WERI-Rb-1 (cell line): ENCODE data around the gene PLAGL1.

Experiments used
- DNase-seq: peaks from one replicate; pipeline ENCODE4 v3.0.0-alpha.2; 2020
- H3K27ac ChIP-seq: fragments of 250-450 bp; sonication (Bioruptor Pico); 2 replicates; pipeline ENCODE4 v1.5.1; 2020; ENCODE audit warnings: mild to moderate bottlenecking, moderate library complexity
- H3K27me3 ChIP-seq: fragments of 250-450 bp; sonication (Bioruptor Pico); 2 replicates; pipeline ENCODE4 v1.5.1; 2021; ENCODE audit warnings: mild to moderate bottlenecking, low read depth, moderate library complexity; ENCODE audit not compliant: insufficient read depth, severe bottlenecking
- H3K36me3 ChIP-seq: fragments of 250-450 bp; sonication (Bioruptor Pico); 2 replicates; pipeline ENCODE4 v1.5.1; 2020; ENCODE audit warnings: mild to moderate bottlenecking, moderate library complexity
- H3K4me3 ChIP-seq: 2 replicates; pipeline ENCODE4 v1.5.1; 2011; ENCODE audit warnings: low read depth, mild to moderate bottlenecking, control low read depth, low read length
- H3K9me3 ChIP-seq: fragments of 250-450 bp; sonication (Bioruptor Pico); 2 replicates; pipeline ENCODE4 v1.5.1; 2021; ENCODE audit warnings: mild to moderate bottlenecking, moderate library complexity; ENCODE audit not compliant: severe bottlenecking
- CTCF ChIP-seq: IDR thresholded peaks from 2 replicates; pipeline ENCODE4 v1.5.1; 2011; ENCODE audit warnings: low read depth, mild to moderate bottlenecking, control low read depth, inconsistent platforms, low read length

Gene PLAGL1

GRCh38 chr6:144008120-144008811 is at the start of gene PLAGL1:
PLAGL1 (minus strand) TSS chr6:144008259; CDS start chr6:143948136, 60,123 bp downstream.
- peak; percentile 58 for DNase-seq
- peak within 1 kb of the TSS; percentile 62 for H3K27ac ChIP-seq
- no peaks in the 10 kb centered on the region for H3K36me3 ChIP-seq
- no peaks in the 10 kb centered on the region for H3K27me3 ChIP-seq
- H3K9me3 ChIP-seq = no peaks in the 10 kb centered on the region
- peak within 1 kb of the TSS; percentile 65 for H3K4me3 ChIP-seq
- TF ChIP-seq CTCF = no peak

GRCh38 chr6:144055121-144055931 is 47.3 kb upstream of the PLAGL1 start:
- H3K27me3 ChIP-seq = no peaks in the 10 kb centered on the region
- no peak for TF ChIP-seq CTCF
- DNase-seq = no peak
- H3K36me3 ChIP-seq = no peaks in the 10 kb centered on the region
- H3K4me3 ChIP-seq = no peak overlapping the region
- H3K9me3 ChIP-seq = no peaks in the 10 kb centered on the region
- no peak overlapping the region for H3K27ac ChIP-seq

- Histone ChIP-seq H3K27ac (no peak overlapping the region), H3K4me3 (no peak overlapping the region), H3K9me3 (peaks cover 4% of the 10 kb centered on the region), H3K36me3 (no peaks in the 10 kb centered on the region), H3K27me3 (no peaks in the 10 kb centered on the region)
- DNase-seq = no peak
- TF ChIP-seq CTCF = no peak
Measured at GRCh38 chr6:144053601-144054000, 45.5 kb upstream of the PLAGL1 start.

- Histone ChIP-seq H3K9me3 (peaks cover 9% of the 10 kb centered on the region), H3K4me3 (no peak overlapping the region), H3K27me3 (no peaks in the 10 kb centered on the region), H3K27ac (no peak overlapping the region), H3K36me3 (no peaks in the 10 kb centered on the region)
- no peak for TF ChIP-seq CTCF
- no peak for DNase-seq
Measured at GRCh38 chr6:144052488-144052887, 44.4 kb upstream of the PLAGL1 start.

GRCh38 chr6:144049386-144049785 is 41.3 kb upstream of the PLAGL1 start:
- H3K27ac ChIP-seq = no peak overlapping the region
- H3K4me3 ChIP-seq = no peak overlapping the region
- H3K36me3 ChIP-seq = no peaks in the 10 kb centered on the region
- H3K9me3 ChIP-seq = peaks cover 12% of the 10 kb centered on the region
- no peaks in the 10 kb centered on the region for H3K27me3 ChIP-seq
- TF ChIP-seq CTCF = no peak
- DNase-seq = no peak
